Activated naive CD4-positive, alpha-beta T cell treated with anti-CD3 and anti-CD28 coated beads, Interleukin-2, amount 10 ng/mL, durations not matched to agents 7 days and 5 days (primary cell): ENCODE data around the gene POLL.

Experiments used
- CTCF ChIA-PET: fragments of 350-600 bp; sonication (Branson Sonifier 250); formaldehyde crosslinking; loops from one replicate; lab custom pipeline; 2021; ENCODE audit warnings: antibody characterized with exemption; lab: Charles Lee
- DNase-seq: peaks from one replicate; pipeline ENCODE4 v3.0.0-alpha.2; 2020
- H3K27ac Mint-ChIP-seq: one replicate; pipeline ENCODE4 v1.8.0; 2021; ENCODE audit warnings: mild to moderate bottlenecking, moderate library complexity, mixed read lengths
- H3K27me3 Mint-ChIP-seq: one replicate; pipeline ENCODE4 v1.8.0; 2021; ENCODE audit warnings: mild to moderate bottlenecking, mixed read lengths
- H3K36me3 Mint-ChIP-seq: one replicate; pipeline ENCODE4 v1.8.0; 2021; ENCODE audit warnings: mixed read lengths
- H3K4me1 Mint-ChIP-seq: one replicate; pipeline ENCODE4 v1.8.0; 2021; ENCODE audit warnings: mixed read lengths
- H3K4me3 Mint-ChIP-seq: one replicate; pipeline ENCODE4 v1.8.0; 2021; ENCODE audit warnings: mild to moderate bottlenecking, moderate library complexity, mixed read lengths
- H3K9me3 Mint-ChIP-seq: one replicate; pipeline ENCODE4 v1.8.0; 2021; ENCODE audit warnings: mixed read lengths

POLL gene

GRCh38 chr10:101550965-101551364 lies 37.1 kb downstream of the POLL start:
- CTCF ChIA-PET: interaction anchor here (1.0 kb wide), 1 partner anchor 15 kb away, joined by 4 read pairs; no protein-coding TSS in a partner anchor
- H3K9me3 Mint-ChIP-seq: no peaks in the 10 kb centered on the region
- H3K4me3 Mint-ChIP-seq: no peak overlapping the region
- H3K4me1 Mint-ChIP-seq: no peaks in the 10 kb centered on the region
- DNase-seq: no peak
- H3K27me3 Mint-ChIP-seq: no peaks in the 10 kb centered on the region
- H3K27ac Mint-ChIP-seq: no peak overlapping the region
- peaks cover 13% of the 10 kb centered on the region for H3K36me3 Mint-ChIP-seq

- CTCF ChIA-PET: interaction anchor here (1.3 to 1.4 kb wide), 2 partner anchors 9 to 25 kb away, joined by 4 read pairs; no protein-coding TSS in a partner anchor
- H3K9me3 Mint-ChIP-seq: no peaks in the 10 kb centered on the region
- H3K4me3 Mint-ChIP-seq: no peak overlapping the region
- no peaks in the 10 kb centered on the region for H3K27me3 Mint-ChIP-seq
- no peaks in the 10 kb centered on the region for H3K4me1 Mint-ChIP-seq
- peaks cover 1% of the 10 kb centered on the region for H3K36me3 Mint-ChIP-seq
- H3K27ac Mint-ChIP-seq: no peak overlapping the region
- DNase-seq: no peak
These were observed 42.2 kb downstream of the POLL start for GRCh38 chr10:101545898-101546297.

GRCh38 chr10:101538446-101538845 lies 49.6 kb downstream of the POLL start:
- Mint-ChIP-seq H3K4me3 (no peak overlapping the region), H3K9me3 (no peaks in the 10 kb centered on the region), H3K27me3 (no peaks in the 10 kb centered on the region), H3K36me3 (peaks cover 6% of the 10 kb centered on the region), H3K27ac (no peak overlapping the region), H3K4me1 (peaks cover 5% of the 10 kb centered on the region)
- no peak for DNase-seq
- CTCF ChIA-PET: interaction anchor here (0.7 to 3.4 kb wide), 2 partner anchors 8 to 32 kb away, joined by 3 to 18 read pairs; no protein-coding TSS in a partner anchor

GRCh38 chr10:101536800-101537199 lies 51.3 kb downstream of the POLL start:
- Mint-ChIP-seq H3K4me3 (no peak overlapping the region), H3K27ac (no peak overlapping the region), H3K4me1 (peaks cover 5% of the 10 kb centered on the region), H3K27me3 (no peaks in the 10 kb centered on the region), H3K9me3 (no peaks in the 10 kb centered on the region), H3K36me3 (peaks cover 6% of the 10 kb centered on the region)
- CTCF ChIA-PET: interaction anchor here (1.0 to 3.4 kb wide), 3 partner anchors 33 to 244 kb away, joined by 3 to 18 read pairs (median 4); no protein-coding TSS in a partner anchor
- DNase-seq: no peak

- Mint-ChIP-seq H3K4me1 (peaks cover 5% of the 10 kb centered on the region), H3K4me3 (no peak overlapping the region), H3K36me3 (peaks cover 6% of the 10 kb centered on the region), H3K27ac (no peak overlapping the region), H3K9me3 (no peaks in the 10 kb centered on the region), H3K27me3 (no peaks in the 10 kb centered on the region)
- CTCF ChIA-PET: interaction anchor here (1.0 to 3.4 kb wide), 5 partner anchors 16 to 245 kb away, joined by 3 to 18 read pairs (median 4); no protein-coding TSS in a partner anchor
- no peak for DNase-seq
These were observed 52.1 kb downstream of the POLL start for GRCh38 chr10:101535949-101536348.

GRCh38 chr10:101529725-101530553 lies 58.1 kb downstream of the POLL start:
- no peak for DNase-seq
- no peak overlapping the region for H3K27ac Mint-ChIP-seq
- CTCF ChIA-PET: interaction anchor here (1.0 kb wide), 1 partner anchor 9 kb away, joined by 3 read pairs; no protein-coding TSS in a partner anchor
- no peaks in the 10 kb centered on the region for H3K9me3 Mint-ChIP-seq
- H3K36me3 Mint-ChIP-seq: peaks cover 1% of the 10 kb centered on the region
- H3K4me3 Mint-ChIP-seq: no peak overlapping the region
- H3K27me3 Mint-ChIP-seq: no peaks in the 10 kb centered on the region
- no peaks in the 10 kb centered on the region for H3K4me1 Mint-ChIP-seq

- no peak for DNase-seq
- H3K4me3 Mint-ChIP-seq: no peak overlapping the region
- H3K36me3 Mint-ChIP-seq: peaks cover 1% of the 10 kb centered on the region
- no peaks in the 10 kb centered on the region for H3K27me3 Mint-ChIP-seq
- no peaks in the 10 kb centered on the region for H3K9me3 Mint-ChIP-seq
- no peak overlapping the region for H3K27ac Mint-ChIP-seq
- no peaks in the 10 kb centered on the region for H3K4me1 Mint-ChIP-seq
- CTCF ChIA-PET: no interaction called here
These were observed 58.9 kb downstream of the POLL start for GRCh38 chr10:101529207-101529606.
